Calu3 (cell line): Measurements from ENCODE around the gene TASP1. TPM values are rescaled to one million over a fixed set of nuclear protein-coding genes. Genes with fewer than 3 reads are reported as not detected.

ENCODE experiments used
- BruUV-seq: library from RNA; stranded (reverse); fragments of 400-500 nt; replicated peaks from 2 replicates; lab custom pipeline; 2021; lab: Mats Ljungman, UMichigan
- CTCF ChIA-PET: fragments of 300-600 bp; sonication (Branson Sonifier 250); formaldehyde crosslinking; loops from one replicate; lab custom pipeline; 2022; ENCODE audit warnings: antibody characterized with exemption; lab: Charles Lee
- DNase-seq: peaks from one replicate; pipeline ENCODE4 v3.0.0; 2022
- H3K27ac Mint-ChIP-seq: one replicate; pipeline ENCODE4 v1.8.0; 2022; ENCODE audit warnings: mixed read lengths; ENCODE audit not compliant: unreplicated experiment
- H3K27me3 Mint-ChIP-seq: one replicate; pipeline ENCODE4 v1.8.0; 2022; ENCODE audit warnings: mixed read lengths; ENCODE audit not compliant: unreplicated experiment
- H3K36me3 Mint-ChIP-seq: one replicate; pipeline ENCODE4 v1.8.0; 2022; ENCODE audit warnings: mild to moderate bottlenecking, moderate library complexity, mixed read lengths; ENCODE audit not compliant: insufficient read depth, unreplicated experiment
- H3K4me1 Mint-ChIP-seq: one replicate; pipeline ENCODE4 v1.8.0; 2022; ENCODE audit warnings: mild to moderate bottlenecking, low read depth, mixed read lengths; ENCODE audit not compliant: unreplicated experiment
- H3K4me3 Mint-ChIP-seq: one replicate; pipeline ENCODE4 v1.8.0; 2022; ENCODE audit warnings: mild to moderate bottlenecking, low read depth, moderate library complexity, mixed read lengths; ENCODE audit not compliant: unreplicated experiment
- H3K9me3 Mint-ChIP-seq: one replicate; pipeline ENCODE4 v1.8.0; 2022; ENCODE audit warnings: low read depth, mixed read lengths; ENCODE audit not compliant: unreplicated experiment
- CTCF ChIP-seq: fragments of 200-600 bp; IDR thresholded peaks from one replicate; pipeline ENCODE4 v1.8.0; 2022; ENCODE audit warnings: antibody characterized with exemption; ENCODE audit not compliant: unreplicated experiment
- intact Hi-C: fragments of 100-400 bp; cut with micrococcal nuclease; formaldehyde crosslinking; loops from one replicate; pipeline ENCODE4 v1.10.0; 2022; ENCODE audit not compliant: unreplicated experiment
- total RNA-seq: library from RNA; stranded (reverse); gene quantifications from 2 replicates; pipeline ENCODE4 v1.2.3, GENCODE V29; 2022

Gene TASP1
- total RNA-seq, 1 experiment from 2014 or later: 20.0 TPM

GRCh38 chr20:13676682-13677081 lies 38.0 kb upstream of the TASP1 start:
- Mint-ChIP-seq H3K27ac (no peak overlapping the region), H3K4me3 (no peak overlapping the region), H3K9me3 (no peaks in the 10 kb centered on the region), H3K27me3 (no peaks in the 10 kb centered on the region), H3K4me1 (peaks cover 6% of the 10 kb centered on the region), H3K36me3 (no peaks in the 10 kb centered on the region)
- BruUV-seq: no TSS peak
- CTCF ChIA-PET: no interaction called here
- intact Hi-C loops: no loop called here
- DNase-seq: no peak
- TF ChIP-seq CTCF: no peak

- CTCF ChIA-PET: no interaction called here
These were observed 34.0 kb upstream of the TASP1 start for GRCh38 chr20:13672690-13673089.

GRCh38 chr20:13671916-13672378 lies 33.2 kb upstream of the TASP1 start:
- no peaks in the 10 kb centered on the region for H3K9me3 Mint-ChIP-seq
- no TSS peak for BruUV-seq
- no peaks in the 10 kb centered on the region for H3K36me3 Mint-ChIP-seq
- H3K4me3 Mint-ChIP-seq: no peak overlapping the region
- H3K27ac Mint-ChIP-seq: no peak overlapping the region
- peaks cover 8% of the 10 kb centered on the region for H3K4me1 Mint-ChIP-seq
- H3K27me3 Mint-ChIP-seq: peaks cover 14% of the 10 kb centered on the region
- no peak for TF ChIP-seq CTCF
- intact Hi-C loops: no loop called here
- DNase-seq: no peak
- CTCF ChIA-PET: no interaction called here

More at GRCh38 chr20:13672690-13673089, 34.0 kb upstream of the TASP1 start:
- Mint-ChIP-seq H3K4me3 (no peak overlapping the region), H3K27ac (no peak overlapping the region), H3K9me3 (no peaks in the 10 kb centered on the region), H3K4me1 (peaks cover 8% of the 10 kb centered on the region), H3K36me3 (no peaks in the 10 kb centered on the region), H3K27me3 (peaks cover 14% of the 10 kb centered on the region)
- intact Hi-C loops: no loop called here
- BruUV-seq: no TSS peak
- TF ChIP-seq CTCF: no peak
- no peak for DNase-seq

GRCh38 chr20:13671512-13671911 lies 32.8 kb upstream of the TASP1 start:
- Mint-ChIP-seq H3K4me3 (no peak overlapping the region), H3K27me3 (peaks cover 14% of the 10 kb centered on the region), H3K4me1 (peaks cover 8% of the 10 kb centered on the region), H3K36me3 (no peaks in the 10 kb centered on the region), H3K9me3 (no peaks in the 10 kb centered on the region), H3K27ac (no peak overlapping the region)
- no TSS peak for BruUV-seq
- intact Hi-C loops: no loop called here
- DNase-seq: no peak
- CTCF ChIA-PET: no interaction called here
- no peak for TF ChIP-seq CTCF
